ENCODE results near the gene SLC30A1. TPM values are rescaled to one million over a fixed set of nuclear protein-coding genes. Genes with fewer than 3 reads are reported as not detected.
"Not testable (repeated sequence)": the region's sequence is repeated elsewhere in the genome, so short reads cannot be mapped to it uniquely, and the experiment has no call there.

The SLC30A1 gene
- total RNA-seq, 1 donor from 2014 or later: 14.1 TPM

GRCh38 chr1:211543025-211543424, 35.9 kb downstream of the SLC30A1 start:
- ATAC-seq: peak; percentile 30

GRCh38 chr1:211541720-211542477, 37.1 kb downstream of the SLC30A1 start:
- peak; percentile 90 for ATAC-seq

- ATAC-seq: no peak
These were observed 37.7 kb downstream of the SLC30A1 start for GRCh38 chr1:211541278-211541677.

- ATAC-seq: not testable (repeated sequence)
These were observed 38.1 kb downstream of the SLC30A1 start for GRCh38 chr1:211540824-211541223.

DNA sequence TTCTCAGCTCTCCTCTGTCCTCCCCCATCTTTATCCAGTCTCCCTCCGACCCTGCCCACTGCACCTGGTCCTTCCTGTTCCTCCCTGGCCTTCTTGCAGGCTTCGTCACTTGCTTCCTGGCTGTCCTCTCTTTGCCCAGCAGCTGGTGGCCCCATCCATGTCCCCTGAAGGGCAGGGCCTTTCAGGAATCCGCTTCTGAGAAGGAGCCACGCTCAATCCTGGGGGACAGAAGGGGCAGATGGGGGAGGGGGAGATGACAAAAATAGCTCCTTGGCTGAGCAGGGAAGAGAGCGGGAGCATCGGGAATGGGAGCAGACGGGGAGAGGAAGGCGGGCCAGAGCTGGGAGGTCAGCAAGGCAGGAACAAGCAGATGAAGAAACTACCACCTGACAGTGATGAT, 40.7 kb downstream of the SLC30A1 start:
- ATAC-seq: no peak

GRCh38 chr1:211537253-211537652, 41.7 kb downstream of the SLC30A1 start:
- peak; percentile 42 for ATAC-seq

- no peak for ATAC-seq
These were observed 42.4 kb downstream of the SLC30A1 start for GRCh38 chr1:211536606-211537005.

GRCh38 chr1:211535346-211535745, 43.6 kb downstream of the SLC30A1 start:
- ATAC-seq: no peak

GRCh38 chr1:211534545-211535291, 44.2 kb downstream of the SLC30A1 start:
- no peak for ATAC-seq

DNA sequence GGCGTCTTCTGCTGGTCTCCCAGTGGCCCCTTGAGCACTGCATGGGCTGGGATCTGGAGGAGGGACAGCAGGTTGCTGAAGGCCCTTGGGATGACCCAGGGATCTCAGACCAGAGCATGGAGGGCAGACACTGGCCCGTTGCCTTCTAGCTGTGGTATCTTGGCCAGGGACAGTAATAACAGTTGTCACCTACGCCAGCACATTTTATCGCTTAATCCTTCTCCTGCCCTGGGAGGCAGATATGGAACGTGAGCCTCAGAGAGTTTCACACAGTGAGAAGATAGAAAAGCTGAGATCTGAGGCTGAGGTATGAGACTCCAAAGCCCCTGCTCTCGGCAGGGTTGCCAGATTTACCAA, 46.9 kb downstream of the SLC30A1 start:
- no peak for ATAC-seq

GRCh38 chr1:211531194-211532087, 47.5 kb downstream of the SLC30A1 start:
- ATAC-seq: no peak

DNA sequence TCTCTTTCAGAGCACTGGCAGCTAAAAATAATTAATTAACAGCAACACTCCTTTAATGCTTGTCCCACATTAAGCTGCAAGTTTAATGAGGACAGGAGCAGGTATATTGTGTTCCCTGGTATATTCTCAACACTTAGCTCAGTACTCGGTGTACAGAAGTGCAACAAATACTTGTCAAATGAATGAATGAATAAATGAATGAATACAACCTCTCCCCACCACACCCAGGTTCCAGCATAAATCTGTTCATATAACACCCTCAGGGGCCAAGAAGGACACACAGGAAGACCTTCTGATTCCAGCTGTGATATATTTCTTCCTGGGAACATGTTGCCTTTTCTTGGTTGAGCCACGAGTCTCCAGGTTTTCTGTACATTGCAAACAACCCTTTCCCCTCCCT, 48.9 kb downstream of the SLC30A1 start:
- ATAC-seq: no peak

GRCh38 chr1:211529453-211529852, 49.5 kb downstream of the SLC30A1 start:
- peak; percentile 38 for ATAC-seq

- ATAC-seq: no peak
These were observed 50.0 kb downstream of the SLC30A1 start for GRCh38 chr1:211529011-211529410.

DNA sequence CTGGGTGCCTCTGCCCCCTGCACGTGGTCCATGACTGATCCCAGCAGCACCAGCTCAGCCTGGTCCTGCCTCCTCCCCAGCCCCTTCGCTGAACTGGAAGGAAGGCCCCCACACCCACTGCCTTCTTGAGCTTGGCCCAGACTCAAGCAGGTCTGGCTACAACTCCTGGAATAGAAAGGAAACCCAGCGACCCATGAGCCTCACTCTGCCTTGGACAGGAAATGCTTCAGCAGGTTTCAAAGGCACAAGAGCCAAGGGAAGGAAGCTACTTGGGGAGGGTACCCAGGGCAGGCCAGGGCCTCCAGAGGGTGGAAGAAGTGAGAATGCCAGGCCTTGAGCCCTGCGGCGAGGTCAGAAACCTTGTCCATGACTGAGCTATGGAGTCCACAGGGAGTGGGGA, 51.1 kb downstream of the SLC30A1 start:
- ATAC-seq: peak; percentile 25

DNA sequence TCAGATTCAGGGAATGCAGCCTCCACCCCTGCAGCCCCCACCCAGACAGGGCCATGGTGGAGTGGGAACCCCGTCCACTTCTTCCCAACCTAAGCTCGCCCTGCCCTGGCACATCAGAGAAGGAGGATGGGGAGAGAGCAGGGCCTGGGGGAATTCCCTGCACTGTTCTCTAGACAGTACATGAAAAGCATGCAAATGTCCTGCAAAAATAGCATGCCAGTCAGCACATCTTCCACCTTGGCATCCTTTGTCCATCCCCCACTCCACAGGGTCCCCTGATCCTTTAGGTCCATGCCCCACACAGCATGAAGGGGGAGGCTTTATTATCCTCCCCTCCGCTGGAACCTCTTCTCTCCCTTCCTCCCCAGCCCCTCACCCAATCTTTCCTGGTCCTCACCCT, 52.0 kb downstream of the SLC30A1 start:
- ATAC-seq: peak; percentile 26

- ATAC-seq: no peak
These were observed 52.9 kb downstream of the SLC30A1 start for GRCh38 chr1:211526101-211526500.

DNA sequence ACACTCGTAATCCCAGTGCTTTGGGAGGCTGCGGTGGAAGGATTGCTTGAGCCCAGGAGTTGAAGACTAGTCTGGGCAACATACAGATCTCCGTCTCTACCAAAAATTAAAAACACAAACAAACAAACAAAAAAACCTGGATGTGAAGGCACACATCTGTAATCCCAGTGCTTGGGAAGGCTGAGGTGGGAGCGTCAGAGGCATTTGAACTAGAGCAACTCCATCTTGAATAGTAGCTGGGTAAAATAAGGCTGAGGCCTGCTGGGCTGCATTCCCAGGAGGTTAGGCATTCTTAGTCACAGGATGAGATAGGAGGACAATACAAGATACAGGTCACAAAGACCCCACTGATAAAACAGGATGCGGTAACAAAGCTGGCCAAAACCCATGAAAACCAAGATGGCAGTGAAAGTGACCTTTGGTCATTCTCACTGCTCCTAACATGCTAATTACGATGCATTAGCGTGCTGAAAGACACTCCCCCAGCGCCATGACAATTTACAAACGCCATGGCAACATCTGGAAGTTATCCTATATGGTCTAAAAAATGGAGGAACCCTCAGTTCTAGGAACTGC, 53.8 kb downstream of the SLC30A1 start:
- ATAC-seq: no peak

- ATAC-seq: no peak
These were observed 54.4 kb downstream of the SLC30A1 start for GRCh38 chr1:211524521-211524920.

DNA sequence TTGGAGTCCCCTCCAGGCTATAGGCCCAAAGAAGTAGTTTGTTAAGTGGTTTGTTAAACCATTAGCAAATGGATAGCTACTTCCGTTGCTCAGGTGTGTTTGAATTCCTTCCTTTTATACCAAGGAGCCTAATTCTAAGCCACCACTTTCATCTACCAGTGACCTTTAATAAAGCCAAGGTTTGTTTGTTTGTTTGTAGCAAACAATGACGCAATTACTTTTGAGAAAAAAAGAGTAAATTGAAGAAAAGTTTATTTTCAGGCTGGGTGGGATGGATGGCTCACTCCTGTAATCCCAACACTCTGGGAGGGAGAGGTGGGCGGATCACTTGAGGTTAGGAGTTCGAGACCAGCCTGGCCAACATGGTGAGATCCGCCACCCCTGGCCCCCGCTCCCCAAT, 56.2 kb downstream of the SLC30A1 start:
- no peak for ATAC-seq
